Measurements from ENCODE around the gene TSPAN18.

Gene TSPAN18

DNA sequence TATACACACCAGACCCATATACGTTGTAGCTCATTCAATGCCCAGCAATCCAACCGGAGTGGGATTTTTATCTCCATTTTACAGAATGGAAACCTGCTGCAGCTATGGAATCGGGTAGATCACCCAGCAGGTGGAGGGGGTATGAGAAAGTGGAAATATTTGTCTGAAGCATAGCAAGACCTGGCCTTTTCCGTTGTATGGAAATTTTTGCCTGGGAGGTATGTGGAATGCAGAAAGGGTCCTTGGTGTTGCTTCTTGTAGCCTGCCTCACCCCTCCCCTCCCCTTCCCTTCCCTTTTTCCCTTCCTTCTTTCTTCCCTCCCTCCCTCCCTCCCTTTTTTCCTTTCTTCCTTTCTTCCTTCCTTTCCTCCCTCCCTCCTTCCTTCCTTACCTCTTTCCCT, 15.2 kb downstream of the TSPAN18 start:
- no peak for DNase-seq

DNA sequence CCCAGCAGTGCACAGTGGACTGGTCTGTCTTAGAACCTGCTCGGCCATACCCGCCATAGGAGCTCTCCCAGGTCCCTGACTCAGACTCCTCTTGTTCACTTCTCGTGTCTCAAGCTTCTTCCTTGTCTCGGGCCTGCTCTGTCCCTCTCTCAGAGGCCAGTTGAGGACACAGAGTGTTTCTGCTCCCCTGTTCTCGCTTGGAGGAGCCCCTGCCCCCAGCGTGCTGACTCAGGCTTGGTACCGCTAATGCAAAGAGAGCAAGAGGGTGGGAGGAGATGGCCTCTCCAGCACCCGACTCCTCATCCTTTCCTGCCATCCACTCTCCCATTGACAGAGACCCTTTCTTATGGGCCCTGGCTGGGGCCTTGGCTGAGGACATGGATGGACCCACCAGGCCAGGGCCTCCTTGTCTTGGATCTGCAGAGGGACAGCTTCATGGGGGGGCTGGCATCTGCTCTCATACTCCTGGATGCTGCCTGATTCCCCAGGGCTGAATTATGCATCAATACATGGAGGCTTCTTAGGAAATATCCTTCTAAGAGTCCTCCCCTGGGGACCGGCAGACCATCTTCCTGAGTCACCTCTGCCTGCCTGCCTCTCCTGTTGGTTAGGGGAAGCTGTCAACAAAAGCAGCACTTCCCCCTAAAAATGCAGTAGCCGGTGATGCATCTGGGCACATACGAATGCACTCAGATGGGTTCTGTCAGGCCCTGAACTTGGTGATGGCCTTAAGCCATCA, 15.9 kb downstream of the TSPAN18 start:
- no peak for DNase-seq

DNA sequence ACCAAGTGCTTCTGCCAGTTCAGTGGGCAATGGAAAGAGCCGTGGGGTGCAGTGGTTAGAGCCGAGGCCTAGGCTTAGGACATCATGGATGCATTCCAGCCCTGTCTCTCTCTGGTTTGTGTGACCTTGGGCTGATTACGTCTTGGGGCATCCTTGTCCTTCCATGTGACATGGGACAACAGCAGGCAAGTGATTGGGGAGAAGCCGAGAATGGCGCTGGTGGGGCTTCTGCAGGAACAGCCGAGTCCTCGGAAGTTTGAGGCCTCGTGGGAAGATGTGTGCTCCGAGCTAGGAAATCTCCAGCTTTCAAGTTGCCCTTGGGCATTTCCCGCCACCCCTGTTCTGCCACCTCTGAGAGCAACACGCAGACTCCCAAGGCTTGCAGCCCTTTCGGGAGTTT, 16.6 kb downstream of the TSPAN18 start:
- no peak for DNase-seq

DNA sequence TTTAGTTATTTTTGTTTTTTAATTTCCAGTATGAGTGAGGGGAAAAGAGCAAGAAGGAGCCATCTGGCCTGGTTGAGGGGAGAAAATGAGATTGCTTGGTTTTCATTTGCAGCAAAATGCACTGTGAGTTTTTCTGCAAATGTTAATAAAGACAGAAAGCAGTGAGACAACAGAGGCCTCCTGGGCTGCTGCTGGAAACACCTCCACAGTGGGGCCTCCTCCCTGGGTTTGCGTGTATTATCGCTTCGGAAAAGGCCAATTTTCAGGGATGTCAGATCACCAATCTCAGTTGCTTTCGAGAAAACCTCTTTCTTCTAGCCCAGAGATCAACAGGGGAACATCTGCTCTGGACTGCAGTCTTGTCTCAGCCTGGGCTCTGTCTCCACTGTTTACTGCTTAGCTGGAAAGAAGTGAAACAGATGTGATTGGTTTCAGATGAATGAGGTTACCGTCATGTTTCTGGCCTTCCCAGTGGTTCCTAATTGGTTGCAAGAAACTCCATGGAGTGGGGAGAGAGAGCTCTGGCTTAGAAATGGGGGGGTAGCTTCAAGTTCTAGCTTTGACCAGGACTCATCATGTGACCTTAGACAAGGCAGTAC, 17.3 kb downstream of the TSPAN18 start:
- DNase-seq, result no peak

DNA sequence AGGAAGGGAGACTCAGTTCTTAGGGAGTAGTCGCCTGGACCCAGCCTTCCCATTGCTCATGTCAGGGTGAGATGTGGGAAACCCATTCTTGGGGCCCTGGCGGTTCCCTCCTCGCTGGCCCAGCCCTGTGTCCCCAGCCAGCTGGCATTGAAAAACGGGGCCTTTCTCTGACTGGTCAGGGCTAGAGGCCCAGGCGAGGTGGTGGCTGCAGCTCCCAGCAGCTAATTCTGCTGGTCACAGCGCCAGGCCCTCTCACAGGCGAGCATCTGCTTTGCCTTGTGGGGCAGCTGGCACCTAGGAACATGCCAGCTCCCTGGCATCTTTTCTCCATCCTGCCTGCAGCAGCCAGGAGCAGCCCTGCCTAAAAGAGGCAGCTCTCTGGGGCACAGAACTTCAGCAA, 20.1 kb downstream of the TSPAN18 start:
- no peak for DNase-seq

DNA sequence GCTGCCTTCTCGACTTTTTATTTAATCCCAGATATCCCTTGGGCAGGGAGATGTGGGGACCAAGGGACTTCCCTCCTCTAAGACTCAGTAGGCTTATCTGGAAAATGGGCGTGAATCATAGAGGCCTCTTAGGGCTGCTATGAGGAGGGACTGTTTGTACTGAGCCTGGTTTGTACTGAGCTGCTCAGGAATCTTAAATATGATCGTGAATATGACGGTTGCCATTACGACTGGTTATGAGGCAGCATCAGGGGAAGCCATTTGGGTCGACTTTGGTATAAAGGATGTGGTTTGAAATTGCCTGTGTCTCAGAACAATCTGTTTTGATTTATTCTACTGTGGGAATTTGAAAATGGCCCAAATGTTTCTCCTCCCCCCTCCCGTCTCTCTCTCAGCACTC, 20.6 kb downstream of the TSPAN18 start:
- DNase-seq, result no peak

DNA sequence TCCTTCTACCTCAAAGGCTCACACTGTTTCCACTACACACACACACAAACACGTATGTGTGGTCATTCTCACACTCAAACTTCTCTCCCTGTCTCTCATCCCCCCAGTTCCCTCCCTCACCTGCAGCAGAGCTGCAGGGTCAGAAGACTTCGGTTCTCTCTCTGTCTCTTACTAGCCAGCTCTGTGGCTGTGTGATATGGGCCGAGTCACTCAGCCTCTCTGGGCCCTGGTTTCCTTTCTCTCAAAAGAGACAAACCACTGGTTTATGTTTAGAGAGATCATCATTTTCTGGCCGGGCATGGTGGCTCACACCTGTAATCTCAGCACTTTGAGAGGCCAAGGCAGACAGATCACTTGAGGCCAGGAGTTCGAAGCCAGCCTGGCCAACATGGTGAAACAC, 21.1 kb downstream of the TSPAN18 start:
- DNase-seq, result no peak

DNA sequence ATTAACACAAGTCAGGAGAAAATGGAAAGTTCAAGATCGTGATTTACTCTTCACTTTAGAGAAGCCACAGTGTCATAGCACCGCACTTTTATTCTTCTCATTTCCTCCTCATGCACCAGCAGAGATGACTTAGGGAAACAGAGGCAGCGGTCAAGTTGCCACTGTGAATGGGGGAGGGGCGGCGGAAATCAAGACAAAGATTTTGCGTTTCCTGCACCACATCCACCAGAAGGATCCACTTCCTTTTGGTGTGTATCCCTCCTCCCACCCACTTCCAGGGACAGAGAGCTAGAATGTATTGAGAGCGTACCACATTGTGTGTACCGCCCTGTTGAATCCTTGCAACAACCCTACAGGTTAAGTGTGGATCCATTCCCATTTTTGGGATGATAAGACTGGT, 21.8 kb downstream of the TSPAN18 start:
- no peak for DNase-seq

DNA sequence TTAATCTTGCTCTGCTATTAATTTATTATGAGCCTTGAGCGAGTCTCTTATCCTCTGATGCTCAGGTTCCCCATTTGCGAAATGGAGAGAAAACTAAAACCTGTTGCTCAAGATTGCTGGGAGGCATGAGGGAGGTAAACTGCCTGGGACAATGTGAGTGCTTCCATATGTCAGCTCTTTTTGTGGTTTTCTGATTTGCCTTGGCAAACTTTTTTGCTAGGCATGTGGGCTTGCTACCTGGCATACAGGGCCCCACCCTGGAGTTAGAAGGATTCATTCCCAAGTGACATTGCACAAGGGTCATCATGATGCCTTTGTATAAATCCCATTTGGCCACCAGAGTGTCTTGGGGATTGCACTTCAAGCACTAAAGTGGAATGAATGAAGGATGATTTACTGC, 22.4 kb downstream of the TSPAN18 start:
- DNase-seq, result no peak

DNA sequence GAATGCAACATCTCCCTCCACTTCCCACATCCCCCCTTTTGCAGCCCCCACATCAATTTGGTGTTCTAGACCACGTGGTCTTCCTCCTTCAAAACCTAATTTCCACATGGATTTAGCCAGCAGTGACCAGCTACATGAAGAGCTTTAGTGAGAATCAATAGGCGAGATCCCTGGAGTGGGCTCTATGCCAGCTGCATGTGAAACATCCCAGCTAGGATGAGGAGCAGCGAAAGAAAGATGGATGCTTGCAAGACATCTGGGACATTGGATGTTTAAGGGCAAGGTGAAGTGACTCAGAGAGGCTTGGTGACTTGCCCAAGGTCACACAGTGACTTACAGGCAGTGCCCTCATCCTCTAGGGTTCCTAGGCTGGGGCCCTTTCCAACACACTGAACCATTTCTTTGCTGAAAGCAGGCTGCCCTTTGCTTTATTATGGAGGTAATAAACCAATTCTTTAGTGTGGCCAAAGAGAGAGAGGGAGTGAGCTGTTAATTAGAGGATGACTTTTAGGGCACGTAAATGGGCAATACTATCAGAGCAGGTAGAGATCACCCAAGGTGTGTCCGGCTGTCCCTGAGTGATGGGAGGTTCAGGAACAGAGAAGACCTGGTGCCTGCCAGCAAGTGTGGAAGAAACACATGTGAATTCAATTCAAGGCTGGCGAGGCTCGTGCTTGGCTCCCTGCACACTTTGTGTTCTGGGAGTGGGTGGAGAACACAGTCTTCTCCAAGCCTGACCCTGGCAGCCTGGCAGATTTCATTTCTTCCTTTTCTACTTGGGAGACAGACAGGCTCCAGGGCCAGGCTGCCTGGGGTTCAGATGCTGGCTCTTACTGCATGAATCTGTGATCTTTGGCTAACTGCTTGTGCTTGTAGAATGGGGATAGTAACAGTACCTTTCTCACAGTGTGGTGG, 24.0 kb downstream of the TSPAN18 start:
- no peak for DNase-seq

DNA sequence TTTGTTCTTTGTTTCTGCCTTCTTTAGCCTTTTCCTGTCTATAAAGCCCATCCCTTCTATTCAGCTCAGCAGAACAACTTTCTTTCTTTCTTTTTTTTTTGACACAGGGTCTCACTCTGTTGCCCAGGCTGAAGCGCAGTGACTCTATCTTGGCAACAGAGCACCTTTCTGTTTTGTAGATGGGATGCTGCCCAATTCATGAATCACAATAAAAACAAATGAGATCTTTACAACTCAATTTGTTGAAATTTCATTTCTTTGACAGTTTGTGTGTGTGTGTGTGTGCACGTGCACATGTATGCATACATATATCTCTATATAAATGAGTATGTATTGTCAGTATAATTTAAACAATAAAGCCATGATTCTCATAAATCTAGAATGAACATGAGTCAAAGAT, 25.5 kb downstream of the TSPAN18 start:
- DNase-seq, result no peak

DNA sequence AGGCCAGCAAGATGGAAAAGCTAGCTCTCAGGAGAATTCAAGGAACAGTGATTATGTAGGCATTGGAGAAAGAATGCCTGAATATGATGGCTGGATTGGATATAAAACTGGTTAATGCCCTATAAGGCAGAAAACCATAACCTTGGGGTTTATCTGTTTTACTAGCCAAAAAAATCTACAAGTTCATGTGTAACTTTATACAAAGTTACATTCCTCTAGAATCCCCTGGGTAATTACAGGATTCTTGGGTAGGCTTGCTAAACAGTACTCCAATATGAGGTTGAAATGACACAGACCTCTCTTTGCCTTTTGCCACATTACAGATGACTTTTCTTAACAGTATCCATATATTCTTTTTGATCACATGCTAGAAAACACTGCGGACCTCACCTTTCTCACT, 26.0 kb downstream of the TSPAN18 start:
- no peak for DNase-seq

DNA sequence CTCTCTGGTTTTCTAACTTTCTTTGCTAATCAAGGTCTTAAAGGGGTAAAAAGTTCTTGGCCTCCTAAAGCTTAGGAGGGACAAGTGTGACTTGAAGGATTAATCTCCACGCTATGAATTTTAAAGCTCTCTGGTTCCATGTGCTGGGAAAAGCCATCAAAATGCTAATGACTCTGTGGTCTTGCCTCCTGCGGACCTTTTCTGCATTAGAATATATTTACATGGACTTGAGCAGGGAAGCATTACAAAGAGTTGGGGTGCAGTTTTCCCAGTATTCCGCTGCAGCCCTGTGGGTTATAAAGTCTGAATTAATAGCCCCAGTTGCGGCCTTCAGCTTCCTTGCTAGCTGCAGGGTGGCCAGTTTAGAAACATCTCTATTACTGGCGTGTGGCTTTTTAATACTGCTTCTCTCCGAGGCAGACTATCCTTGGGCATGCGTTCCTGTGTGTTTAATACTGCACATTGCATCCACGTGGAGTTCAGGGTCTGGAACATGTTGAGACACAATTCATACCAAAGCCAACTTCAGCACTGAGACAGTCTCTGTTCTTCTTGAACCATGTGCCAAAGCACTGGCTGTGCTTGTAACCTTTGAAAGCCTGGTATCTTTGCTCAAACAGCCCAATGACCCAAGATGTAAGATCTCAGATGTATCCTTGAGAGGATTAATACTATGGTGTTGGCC, 27.3 kb downstream of the TSPAN18 start:
- no peak for DNase-seq

DNA sequence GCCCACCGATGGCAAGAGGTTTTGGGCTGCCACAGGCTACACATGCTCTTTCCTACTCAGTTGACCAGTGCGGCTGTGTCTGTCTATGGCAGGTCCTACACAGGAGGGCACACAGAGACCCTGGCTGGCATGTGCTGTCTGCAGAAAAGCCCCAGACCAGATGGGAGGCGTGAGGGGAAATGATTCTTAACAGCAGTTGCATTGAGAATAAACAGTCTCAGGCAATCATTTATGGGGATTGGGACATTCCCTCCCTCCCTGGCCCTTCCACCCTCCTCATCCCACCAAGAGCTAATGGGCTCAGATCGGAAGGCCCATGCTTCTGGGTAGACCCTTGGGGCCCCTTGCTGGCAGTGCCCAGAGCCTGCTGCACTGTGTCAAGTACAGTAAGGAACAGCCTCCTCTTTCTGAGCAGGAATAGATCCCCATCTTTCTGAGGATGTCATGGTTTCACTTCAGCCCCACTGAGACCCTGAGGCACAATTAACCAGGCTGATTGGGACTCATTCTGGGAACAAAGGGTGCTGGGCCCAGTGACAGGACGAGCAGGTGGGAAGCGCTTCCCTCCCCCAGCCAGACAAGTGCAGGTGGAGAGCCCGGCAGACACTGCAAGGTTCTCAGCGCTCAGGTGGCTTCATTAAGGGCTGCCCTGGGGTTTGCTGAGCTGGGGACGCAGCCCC, 28.3 kb downstream of the TSPAN18 start:
- DNase-seq, result no peak

DNA sequence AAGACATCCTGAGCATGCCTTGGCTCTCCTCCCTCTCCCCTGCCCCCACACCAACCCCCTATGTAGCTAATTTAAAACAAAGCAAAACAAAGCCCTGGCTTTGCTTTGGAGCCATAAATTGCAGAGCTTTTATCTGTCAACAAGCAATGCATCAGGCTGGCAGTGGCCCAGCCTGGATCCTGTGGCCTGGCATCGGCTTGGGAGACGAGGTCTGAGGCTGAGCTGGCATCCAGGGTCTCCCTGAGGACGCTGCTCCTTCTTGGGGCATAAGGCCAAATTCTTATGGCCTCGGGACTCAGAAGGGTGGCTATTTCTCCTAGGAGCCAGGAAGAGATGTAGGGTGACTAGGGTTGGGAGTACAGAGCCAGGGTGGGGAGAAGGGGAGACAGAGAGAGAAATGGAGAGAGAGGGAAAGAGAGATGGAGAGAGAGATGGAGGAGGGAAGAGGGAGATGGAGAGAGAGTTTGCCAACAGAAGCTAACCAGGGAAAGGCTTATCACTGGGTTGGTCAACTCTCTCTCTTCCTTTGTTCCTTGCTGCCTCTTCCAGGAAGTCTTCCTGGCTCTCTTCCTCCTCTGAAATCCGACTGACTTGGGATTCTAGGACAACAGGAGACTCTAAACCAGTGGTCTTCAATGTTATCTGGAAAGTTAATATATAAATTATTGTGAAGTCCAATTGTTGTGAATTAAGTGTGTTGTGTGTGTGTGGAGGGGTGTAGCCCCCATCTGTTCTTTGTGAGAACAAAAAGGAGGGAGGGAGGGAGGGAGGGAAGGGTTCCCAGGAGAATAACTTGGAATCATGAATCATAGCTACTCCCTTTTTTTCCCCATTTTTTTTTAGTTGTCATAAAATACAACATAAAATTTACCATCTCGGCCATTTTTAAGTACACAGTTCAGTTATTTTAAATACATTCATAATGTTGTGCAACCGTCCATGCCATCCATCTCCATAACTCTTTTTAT, 29.1 kb downstream of the TSPAN18 start:
- DNase-seq, result no peak

DNA sequence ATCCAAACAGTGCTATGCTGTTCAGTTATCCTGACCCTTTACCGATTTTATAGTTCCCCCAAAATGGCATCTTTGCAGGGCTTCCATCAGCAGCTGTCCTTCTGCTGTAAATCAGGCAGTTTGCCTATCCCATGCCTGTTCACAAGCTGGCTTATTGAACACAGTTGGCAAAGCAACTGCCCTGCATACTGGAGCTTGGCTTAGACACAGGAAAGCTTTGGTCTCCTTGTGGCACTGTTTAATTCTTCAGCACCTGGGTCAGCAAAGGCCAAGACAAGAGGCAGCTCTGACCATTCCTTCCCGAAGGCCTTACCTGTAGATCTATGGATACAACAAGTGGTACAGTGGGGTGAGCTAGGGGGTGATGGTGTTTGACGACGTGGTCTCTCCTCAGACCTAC, 32.2 kb downstream of the TSPAN18 start:
- no peak for DNase-seq

DNA sequence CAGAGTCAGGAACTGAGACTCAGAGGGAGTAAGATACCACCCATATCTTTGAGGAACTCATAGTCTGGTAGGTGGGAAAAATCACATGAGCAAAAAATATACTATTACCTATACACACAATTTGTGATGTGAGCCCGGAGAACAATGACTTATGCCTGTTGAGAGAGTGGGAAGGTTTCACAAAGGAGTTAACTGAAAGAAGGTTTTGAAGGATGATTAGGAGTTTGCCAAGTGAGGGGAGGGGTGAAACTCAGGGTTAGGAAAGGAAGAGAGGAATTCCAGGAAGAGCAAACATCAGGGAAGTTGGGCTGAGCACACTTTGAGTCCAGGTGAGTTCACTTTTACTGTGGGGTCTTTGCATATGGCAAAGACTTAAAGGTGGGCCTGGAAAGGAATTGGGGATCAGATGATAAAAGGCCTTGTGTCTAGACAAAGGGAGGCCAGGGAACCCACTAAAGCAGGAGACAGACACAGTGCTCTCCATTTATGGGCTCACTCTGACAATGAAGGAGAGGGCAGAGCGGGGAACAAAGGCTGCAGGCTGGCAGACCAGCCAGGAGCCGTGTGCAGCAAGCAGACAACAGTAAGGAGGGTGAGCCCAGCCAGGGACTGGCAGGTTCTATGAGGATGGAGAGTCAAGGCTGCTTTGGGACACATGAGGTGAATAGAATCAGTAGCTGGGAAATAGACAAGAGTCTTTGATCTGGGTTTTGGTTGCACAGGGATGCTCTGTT, 33.1 kb downstream of the TSPAN18 start:
- no peak for DNase-seq

DNA sequence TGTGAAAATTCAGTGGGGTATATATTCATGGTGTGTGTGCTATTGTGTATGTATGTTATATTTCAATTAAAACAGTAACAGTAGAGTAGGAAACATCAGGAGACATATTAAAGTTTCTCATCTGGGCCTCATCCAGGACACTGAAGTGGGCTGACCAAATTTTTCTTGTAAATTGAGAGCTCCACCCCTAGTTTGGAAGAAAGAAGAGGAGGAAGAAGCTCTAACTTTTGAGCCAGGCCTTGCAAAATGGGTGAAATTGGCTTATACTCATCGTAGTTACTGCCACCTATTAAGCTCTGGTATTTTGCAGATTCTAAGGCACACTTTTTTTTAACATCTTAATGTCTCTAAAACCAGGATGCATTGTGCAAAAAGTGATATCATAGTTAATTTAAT, 33.7 kb downstream of the TSPAN18 start:
- DNase-seq, result no peak

DNA sequence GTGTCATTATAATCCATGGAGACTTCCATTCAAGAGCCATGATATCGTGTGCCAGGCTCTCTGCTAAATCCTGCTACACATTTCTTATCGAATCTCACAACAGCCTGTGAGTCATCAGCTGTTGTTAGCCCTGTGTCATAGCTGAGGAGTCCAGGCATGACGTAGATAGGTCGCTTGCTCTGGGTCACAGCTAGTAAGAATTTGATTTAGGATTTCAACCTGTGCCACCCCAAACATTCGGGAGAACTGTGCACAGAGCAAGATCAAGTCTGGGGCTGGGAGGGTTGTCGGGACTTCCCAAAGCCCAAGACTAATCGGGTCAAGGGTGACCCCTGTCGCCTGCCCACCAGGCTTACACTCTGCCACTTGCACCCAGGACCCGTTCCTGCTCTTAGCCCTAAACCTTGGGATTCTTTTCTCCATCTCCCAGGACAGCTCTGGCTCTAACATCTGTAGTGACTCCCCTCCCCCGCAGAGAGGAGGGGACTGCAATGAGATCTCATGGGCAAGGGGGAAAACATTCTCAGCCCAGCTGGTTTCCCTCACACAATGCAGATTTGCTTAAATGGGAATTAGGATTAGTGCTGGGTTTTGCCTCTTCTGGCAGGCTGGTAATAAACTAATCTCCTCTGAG, 34.3 kb downstream of the TSPAN18 start:
- DNase-seq, result no peak

DNA sequence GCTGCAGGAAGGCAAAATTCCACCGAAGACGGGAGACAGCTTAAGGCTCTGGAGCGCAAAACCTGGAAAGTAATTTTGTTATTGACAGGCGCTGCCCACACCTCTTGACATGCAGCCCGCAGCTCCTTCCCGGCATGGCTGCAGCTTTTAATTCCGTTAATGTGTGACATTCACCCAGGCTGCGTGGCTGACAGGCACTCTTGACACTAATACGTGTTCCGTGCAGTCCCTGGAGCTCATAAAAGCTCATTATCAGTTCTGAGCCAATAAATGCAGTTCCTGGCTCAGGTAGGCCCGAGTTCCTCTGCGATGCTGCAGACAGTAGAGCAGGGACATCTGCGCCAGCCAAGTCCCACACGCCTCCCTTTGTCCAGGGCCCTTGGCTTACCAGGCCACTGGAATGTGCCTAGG, 34.8 kb downstream of the TSPAN18 start:
- DNase-seq, result no peak

Data from stimulated activated CD8-positive, alpha-beta memory T cell treated with anti-CD3 and anti-CD28 coated beads, Interleukin-4, amount 100 ng/mL, for 48 hours (primary cell).